Thyroid gland (tissue), 4 donors: ENCODE measurements around the gene SND1.

Experiments
- POLR2A ChIP-seq, 2 donors: fragments of 450-650 bp; IDR thresholded peaks; one replicate each; pipeline ENCODE4 v1.6.1; 2017; ENCODE audit warnings: antibody characterized with exemption in 2 of 2, mild to moderate bottlenecking in 2 of 2, moderate library complexity in 1 of 2
- TF ChIP-seq, protein P1 (sequence below), 6 experiments: fragments of 200-600 bp in 3 of 6; fragments of 450-650 bp in 3 of 6; sonication (generic) in 3 of 6; IDR thresholded peaks; one replicate each; pipeline ENCODE4 v1.5.1; 2016 to 2019; ENCODE audit warnings: antibody characterized with exemption in 6 of 6, mild to moderate bottlenecking in 2 of 6, inconsistent platforms in 1 of 6, moderate library complexity in 1 of 6

DNA sequence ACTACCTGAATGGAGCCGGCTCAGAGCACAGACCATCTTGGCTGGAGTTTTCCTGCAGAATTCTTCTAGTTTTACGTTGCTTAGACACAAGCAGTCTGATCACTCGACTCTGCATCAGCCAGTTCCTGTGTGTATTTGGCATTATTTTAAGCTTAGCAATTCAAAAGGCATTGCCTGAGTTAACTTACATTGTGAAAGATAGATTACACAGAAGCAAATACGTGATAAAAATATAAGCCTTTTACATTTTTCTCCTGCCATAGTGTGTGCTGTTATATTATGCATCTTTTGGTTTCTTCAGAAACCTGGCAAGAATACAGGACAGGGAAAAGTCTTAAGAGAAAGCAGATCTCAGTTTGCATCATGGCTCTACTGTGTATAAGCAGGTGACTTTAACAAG lies 281.2 kb downstream of the SND1 start:
- TF ChIP-seq, protein P1, sequence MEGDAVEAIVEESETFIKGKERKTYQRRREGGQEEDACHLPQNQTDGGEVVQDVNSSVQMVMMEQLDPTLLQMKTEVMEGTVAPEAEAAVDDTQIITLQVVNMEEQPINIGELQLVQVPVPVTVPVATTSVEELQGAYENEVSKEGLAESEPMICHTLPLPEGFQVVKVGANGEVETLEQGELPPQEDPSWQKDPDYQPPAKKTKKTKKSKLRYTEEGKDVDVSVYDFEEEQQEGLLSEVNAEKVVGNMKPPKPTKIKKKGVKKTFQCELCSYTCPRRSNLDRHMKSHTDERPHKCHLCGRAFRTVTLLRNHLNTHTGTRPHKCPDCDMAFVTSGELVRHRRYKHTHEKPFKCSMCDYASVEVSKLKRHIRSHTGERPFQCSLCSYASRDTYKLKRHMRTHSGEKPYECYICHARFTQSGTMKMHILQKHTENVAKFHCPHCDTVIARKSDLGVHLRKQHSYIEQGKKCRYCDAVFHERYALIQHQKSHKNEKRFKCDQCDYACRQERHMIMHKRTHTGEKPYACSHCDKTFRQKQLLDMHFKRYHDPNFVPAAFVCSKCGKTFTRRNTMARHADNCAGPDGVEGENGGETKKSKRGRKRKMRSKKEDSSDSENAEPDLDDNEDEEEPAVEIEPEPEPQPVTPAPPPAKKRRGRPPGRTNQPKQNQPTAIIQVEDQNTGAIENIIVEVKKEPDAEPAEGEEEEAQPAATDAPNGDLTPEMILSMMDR (IDR thresholded peaks at IDR 0.05) = no peak
- no peak for TF ChIP-seq POLR2A (IDR thresholded peaks at IDR 0.05)
